ENCODE results near the gene AQP12B. TPM values are rescaled to one million over a fixed set of nuclear protein-coding genes. Genes with fewer than 3 reads are reported as not detected.

Gene AQP12B
- total RNA-seq, 6 experiments from 2014 or later: not detected

- Mint-ChIP-seq H3K27ac (no peak overlapping the region), H3K27me3 (ENCODE audit: insufficient read depth) (peaks cover 39% of the 10 kb centered on the region), H3K36me3 (ENCODE audit: low read depth) (no peaks in the 10 kb centered on the region), H3K4me3 (no peak overlapping the region), H3K4me1 (ENCODE audit: low read depth) (no peaks in the 10 kb centered on the region), H3K9me3 (no peaks in the 10 kb centered on the region)
- TF ChIP-seq, protein P1, sequence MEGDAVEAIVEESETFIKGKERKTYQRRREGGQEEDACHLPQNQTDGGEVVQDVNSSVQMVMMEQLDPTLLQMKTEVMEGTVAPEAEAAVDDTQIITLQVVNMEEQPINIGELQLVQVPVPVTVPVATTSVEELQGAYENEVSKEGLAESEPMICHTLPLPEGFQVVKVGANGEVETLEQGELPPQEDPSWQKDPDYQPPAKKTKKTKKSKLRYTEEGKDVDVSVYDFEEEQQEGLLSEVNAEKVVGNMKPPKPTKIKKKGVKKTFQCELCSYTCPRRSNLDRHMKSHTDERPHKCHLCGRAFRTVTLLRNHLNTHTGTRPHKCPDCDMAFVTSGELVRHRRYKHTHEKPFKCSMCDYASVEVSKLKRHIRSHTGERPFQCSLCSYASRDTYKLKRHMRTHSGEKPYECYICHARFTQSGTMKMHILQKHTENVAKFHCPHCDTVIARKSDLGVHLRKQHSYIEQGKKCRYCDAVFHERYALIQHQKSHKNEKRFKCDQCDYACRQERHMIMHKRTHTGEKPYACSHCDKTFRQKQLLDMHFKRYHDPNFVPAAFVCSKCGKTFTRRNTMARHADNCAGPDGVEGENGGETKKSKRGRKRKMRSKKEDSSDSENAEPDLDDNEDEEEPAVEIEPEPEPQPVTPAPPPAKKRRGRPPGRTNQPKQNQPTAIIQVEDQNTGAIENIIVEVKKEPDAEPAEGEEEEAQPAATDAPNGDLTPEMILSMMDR (IDR thresholded peaks at IDR 0.05): no peak
- DNase-seq: no peak
Measured at GRCh38 chr2:240672701-240673190, 9.9 kb downstream of the AQP12B start.

GRCh38 chr2:240672076-240672700 lies 10.5 kb downstream of the AQP12B start:
- no peaks in the 10 kb centered on the region for H3K4me1 Mint-ChIP-seq (ENCODE audit: low read depth)
- H3K9me3 Mint-ChIP-seq: no peaks in the 10 kb centered on the region
- no peak overlapping the region for H3K27ac Mint-ChIP-seq
- no peaks in the 10 kb centered on the region for H3K36me3 Mint-ChIP-seq (ENCODE audit: low read depth)
- TF ChIP-seq, protein P1 (IDR thresholded peaks at IDR 0.05): no peak
- no peak overlapping the region for H3K4me3 Mint-ChIP-seq
- peaks cover 43% of the 10 kb centered on the region for H3K27me3 Mint-ChIP-seq (ENCODE audit: insufficient read depth)
- DNase-seq: no peak

DNA sequence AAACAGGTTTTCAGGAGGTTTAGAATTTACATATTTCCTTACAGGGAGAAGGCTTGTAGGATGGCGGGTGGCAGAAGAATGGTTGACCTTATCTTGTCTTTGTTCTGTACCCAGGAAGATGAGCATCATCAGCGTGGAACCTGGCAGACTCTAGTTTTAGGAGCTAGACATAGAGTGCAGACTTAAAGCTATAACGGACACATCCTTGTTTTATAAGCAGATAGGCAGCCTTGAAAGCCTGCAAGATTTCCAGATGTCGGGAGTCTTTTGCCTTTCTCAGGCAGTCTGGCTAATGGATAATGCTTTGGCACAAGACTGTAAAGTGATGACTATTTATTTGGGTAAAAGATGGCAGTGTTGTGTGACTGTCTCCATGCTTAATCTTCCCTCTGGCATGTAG lies 11.7 kb downstream of the AQP12B start:
- no peak for DNase-seq
- H3K27me3 Mint-ChIP-seq (ENCODE audit: insufficient read depth): peaks cover 48% of the 10 kb centered on the region
- no peaks in the 10 kb centered on the region for H3K9me3 Mint-ChIP-seq
- H3K36me3 Mint-ChIP-seq (ENCODE audit: low read depth): no peaks in the 10 kb centered on the region
- H3K4me3 Mint-ChIP-seq: no peak overlapping the region
- no peaks in the 10 kb centered on the region for H3K4me1 Mint-ChIP-seq (ENCODE audit: low read depth)
- H3K27ac Mint-ChIP-seq: no peak overlapping the region
- TF ChIP-seq, protein P1 (IDR thresholded peaks at IDR 0.05): no peak

DNA sequence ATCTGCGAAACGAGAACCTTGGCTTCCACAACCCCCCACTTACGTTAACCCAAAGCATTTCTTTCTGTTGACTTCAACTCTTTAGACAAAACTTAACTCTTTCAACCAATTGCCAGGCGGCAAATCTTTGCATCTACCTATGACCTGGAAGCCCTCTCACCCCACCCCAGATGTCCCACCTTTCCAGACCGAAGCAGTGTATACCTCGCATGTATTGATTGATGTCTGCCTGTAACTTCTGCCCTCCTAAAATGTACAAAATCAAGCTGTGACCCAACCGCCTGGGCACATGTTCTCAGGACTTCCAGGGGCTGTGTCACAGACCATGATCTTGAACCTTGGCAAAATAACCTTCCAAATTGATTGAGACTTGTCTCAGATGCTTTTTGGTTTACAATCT lies 12.3 kb downstream of the AQP12B start:
- H3K27ac Mint-ChIP-seq: no peak overlapping the region
- DNase-seq: no peak
- H3K27me3 Mint-ChIP-seq (ENCODE audit: insufficient read depth): peaks cover 48% of the 10 kb centered on the region
- no peak overlapping the region for H3K4me3 Mint-ChIP-seq
- no peaks in the 10 kb centered on the region for H3K4me1 Mint-ChIP-seq (ENCODE audit: low read depth)
- TF ChIP-seq, protein P1 (IDR thresholded peaks at IDR 0.05): no peak
- no peaks in the 10 kb centered on the region for H3K36me3 Mint-ChIP-seq (ENCODE audit: low read depth)
- H3K9me3 Mint-ChIP-seq: no peaks in the 10 kb centered on the region

- Mint-ChIP-seq H3K4me1 (ENCODE audit: low read depth) (no peaks in the 10 kb centered on the region), H3K27me3 (ENCODE audit: insufficient read depth) (peaks cover 39% of the 10 kb centered on the region), H3K4me3 (no peak overlapping the region), H3K36me3 (ENCODE audit: low read depth) (no peaks in the 10 kb centered on the region), H3K27ac (no peak overlapping the region), H3K9me3 (peaks cover 4% of the 10 kb centered on the region; the same call in 1 of the 2 replicates)
- TF ChIP-seq, protein P1 (IDR thresholded peaks at IDR 0.05): no peak
- DNase-seq: no peak
Measured at GRCh38 chr2:240664622-240665021, 18.1 kb downstream of the AQP12B start.
